Ectodermal cell (in vitro differentiated cells): ENCODE results near the gene WDR90.

ENCODE experiments used
- H3K27ac ChIP-seq: 2 replicates; pipeline ENCODE4 v1.7.0; 2013; ENCODE audit warnings: mild to moderate bottlenecking, low read depth, low read length; ENCODE audit not compliant: insufficient read depth, poor library complexity, severe bottlenecking
- H3K27me3 ChIP-seq: 2 replicates; pipeline ENCODE4 v1.7.0; 2013; ENCODE audit warnings: mild to moderate bottlenecking, low read length; ENCODE audit not compliant: insufficient read depth, control insufficient read depth, poor library complexity, severe bottlenecking
- H3K36me3 ChIP-seq: one replicate; pipeline ENCODE4 v1.7.0; 2013; ENCODE audit warnings: low read length; ENCODE audit not compliant: control insufficient read depth, insufficient read depth
- H3K4me1 ChIP-seq: one replicate; pipeline ENCODE4 v1.7.0; 2013; ENCODE audit warnings: low read length; ENCODE audit not compliant: control insufficient read depth, insufficient read depth
- H3K4me3 ChIP-seq: 2 replicates; pipeline ENCODE4 v1.7.0; 2013; ENCODE audit warnings: low read depth, low read length, control low read depth; ENCODE audit not compliant: insufficient read depth
- H3K9me3 ChIP-seq: 2 replicates; pipeline ENCODE4 v1.7.0; 2013; ENCODE audit warnings: mild to moderate bottlenecking, low read length, moderate library complexity; ENCODE audit not compliant: control insufficient read depth
- WGBS, 2 experiments: methylation state at CpG; one replicate each; pipeline ENCODE4 v1.1.7; 2013; ENCODE audit warnings: missing lambda C conversion rate in 2 of 2; 5-methylcytosine and 5-hydroxymethylcytosine counted together

The WDR90 gene

GRCh38 chr16:669666-670065, 20.5 kb downstream of the WDR90 start:
- peaks cover 9% of the 10 kb centered on the region for H3K4me1 ChIP-seq
- H3K9me3 ChIP-seq, result no peaks in the 10 kb centered on the region
- 96% methylated on average over 13 of the region's 13 CpGs for WGBS, 2 experiments
- H3K4me3 ChIP-seq, result no peak overlapping the region
- peaks cover 34% of the 10 kb centered on the region for H3K36me3 ChIP-seq
- no peaks in the 10 kb centered on the region for H3K27me3 ChIP-seq
- H3K27ac ChIP-seq, result no peak overlapping the region

- no peaks in the 10 kb centered on the region for H3K9me3 ChIP-seq
- H3K4me1 ChIP-seq, result peaks cover 13% of the 10 kb centered on the region
- no peak overlapping the region for H3K27ac ChIP-seq
- peaks cover 7% of the 10 kb centered on the region for H3K27me3 ChIP-seq
- no peak overlapping the region for H3K4me3 ChIP-seq
- WGBS, 2 experiments, result 94 to 96% methylated on average over 52 of the region's 52 CpGs
- peaks cover 34% of the 10 kb centered on the region for H3K36me3 ChIP-seq
These were observed 21.6 kb downstream of the WDR90 start for GRCh38 chr16:670485-671352.

- H3K4me3 ChIP-seq, result no peak overlapping the region
- H3K27ac ChIP-seq, result no peak overlapping the region
- H3K27me3 ChIP-seq, result peaks cover 12% of the 10 kb centered on the region
- peaks cover 34% of the 10 kb centered on the region for H3K36me3 ChIP-seq
- H3K9me3 ChIP-seq, result no peaks in the 10 kb centered on the region
- 96% methylated on average over 40 of the region's 40 CpGs for WGBS, 2 experiments
- peaks cover 13% of the 10 kb centered on the region for H3K4me1 ChIP-seq
These were observed 22.4 kb downstream of the WDR90 start for GRCh38 chr16:671353-672131.

DNA sequence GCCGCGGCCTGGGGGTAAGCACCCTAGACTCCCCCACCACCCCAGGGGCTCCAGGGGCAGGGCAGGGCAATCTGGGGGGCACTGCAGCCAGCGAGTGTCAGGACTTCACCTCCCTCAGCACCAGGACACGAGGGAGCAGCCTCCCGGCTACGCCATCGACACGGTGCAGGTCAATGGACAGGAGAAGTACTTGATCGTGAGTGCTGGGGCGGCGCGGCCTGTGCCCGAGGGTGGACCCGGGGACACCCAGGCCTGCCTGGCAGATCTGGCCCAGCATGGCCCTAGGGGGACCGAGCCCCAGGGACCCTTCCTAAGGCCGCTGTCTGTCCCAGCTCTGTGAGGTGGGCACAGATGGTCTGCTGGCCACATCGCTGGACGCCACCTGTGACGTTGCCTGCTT, 23.2 kb downstream of the WDR90 start:
- 96 to 97% methylated on average over 19 of the region's 19 CpGs for WGBS, 2 experiments
- Histone ChIP-seq H3K4me3 (no peak overlapping the region), H3K9me3 (no peaks in the 10 kb centered on the region), H3K27me3 (peaks cover 12% of the 10 kb centered on the region), H3K4me1 (peaks cover 13% of the 10 kb centered on the region), H3K27ac (no peak overlapping the region), H3K36me3 (peaks cover 34% of the 10 kb centered on the region)

GRCh38 chr16:672851-673250, 23.7 kb downstream of the WDR90 start:
- WGBS, 2 experiments, result 94 to 96% methylated on average over 21 of the region's 21 CpGs
- no peak overlapping the region for H3K27ac ChIP-seq
- H3K9me3 ChIP-seq, result no peaks in the 10 kb centered on the region
- H3K4me1 ChIP-seq, result peaks cover 13% of the 10 kb centered on the region
- peaks cover 12% of the 10 kb centered on the region for H3K27me3 ChIP-seq
- no peak overlapping the region for H3K4me3 ChIP-seq
- H3K36me3 ChIP-seq, result peaks cover 34% of the 10 kb centered on the region

DNA sequence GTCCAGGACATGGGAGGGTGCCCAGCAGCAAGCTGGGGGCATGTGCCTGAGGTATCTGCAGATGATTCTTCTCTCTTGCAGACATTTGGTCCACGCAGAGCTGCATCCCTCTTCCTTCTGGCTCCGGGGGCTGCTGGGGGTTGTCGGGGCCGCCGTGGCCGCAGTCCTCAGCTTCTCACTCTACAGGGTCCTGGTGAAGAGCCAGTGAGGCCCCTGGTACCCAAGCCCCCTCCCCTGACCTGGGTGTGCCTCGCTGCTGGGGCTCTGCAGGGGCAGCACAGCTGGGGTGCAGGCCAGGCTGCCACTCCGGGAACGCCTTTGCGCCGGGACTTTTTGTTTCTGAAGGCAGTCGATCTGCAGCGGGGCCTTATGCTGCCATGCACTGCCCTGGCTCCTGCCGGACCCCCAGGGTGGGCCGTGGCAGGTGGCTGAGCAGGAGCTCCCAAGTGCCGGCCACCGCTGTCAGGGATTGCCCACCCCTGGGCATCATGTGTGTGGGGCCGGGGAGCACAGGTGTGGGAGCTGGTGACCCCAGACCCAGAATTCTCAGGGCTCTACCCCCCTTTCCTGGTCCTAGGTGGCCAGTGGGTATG, 24.3 kb downstream of the WDR90 start:
- Histone ChIP-seq H3K4me3 (no peak overlapping the region), H3K27ac (no peak overlapping the region), H3K4me1 (peaks cover 13% of the 10 kb centered on the region), H3K27me3 (peaks cover 12% of the 10 kb centered on the region), H3K9me3 (no peaks in the 10 kb centered on the region), H3K36me3 (peaks cover 34% of the 10 kb centered on the region)
- WGBS, 2 experiments, result 95% methylated on average over 18 of the region's 18 CpGs

- H3K9me3 ChIP-seq, result no peaks in the 10 kb centered on the region
- no peak overlapping the region for H3K27ac ChIP-seq
- no peak overlapping the region for H3K4me3 ChIP-seq
- 90 to 92% methylated on average over 22 of the region's 22 CpGs for WGBS, 2 experiments
- H3K4me1 ChIP-seq, result peaks cover 8% of the 10 kb centered on the region
- H3K36me3 ChIP-seq, result peaks cover 34% of the 10 kb centered on the region
- peaks cover 12% of the 10 kb centered on the region for H3K27me3 ChIP-seq
These were observed 25.2 kb downstream of the WDR90 start for GRCh38 chr16:674214-674881.

- Histone ChIP-seq H3K36me3 (peaks cover 26% of the 10 kb centered on the region), H3K9me3 (no peaks in the 10 kb centered on the region), H3K4me1 (peaks cover 8% of the 10 kb centered on the region), H3K4me3 (peak within 1 kb of the TSS; percentile 26), H3K27me3 (peaks cover 12% of the 10 kb centered on the region), H3K27ac (no peak within 1 kb of the TSS)
- WGBS, 2 experiments, result 5% methylated on average over 73 of the region's 73 CpGs
These were observed 26.1 kb downstream of the WDR90 start, which contains the start of gene RHBDL1 for GRCh38 chr16:674968-675883. TSS of gene RHBDL1 (plus strand) at chr16:675671. CDS start at chr16:675791, 120 bp downstream.

GRCh38 chr16:675884-676564, 26.9 kb downstream of the WDR90 start:
- 64 to 67% methylated on average over 24 to 25 of the region's 25 CpGs for WGBS, 2 experiments

More at GRCh38 chr16:675884-676564, 26.9 kb downstream of the WDR90 start:
- peaks cover 18% of the 10 kb centered on the region for H3K36me3 ChIP-seq
- H3K4me1 ChIP-seq, result peaks cover 9% of the 10 kb centered on the region
- H3K27ac ChIP-seq, result no peak overlapping the region
- peak overlapping the region; percentile 26 for H3K4me3 ChIP-seq
- H3K27me3 ChIP-seq, result peaks cover 12% of the 10 kb centered on the region
- no peaks in the 10 kb centered on the region for H3K9me3 ChIP-seq
